HEK293T (cell line): ENCODE results near the gene LARP1.

Source experiments
- BHLHE40 ChIP-seq: fragments of 450-650 bp; IDR thresholded peaks from 2 replicates; pipeline ENCODE4 v1.6.1; 2016; ENCODE audit warnings: mild to moderate bottlenecking, moderate library complexity, borderline replicate concordance
- CTBP1 ChIP-seq: fragments of 450-650 bp; IDR thresholded peaks from 2 replicates; pipeline ENCODE4 v1.6.1; 2016; ENCODE audit warnings: borderline replicate concordance
- ELF4 ChIP-seq: fragments of 450-650 bp; IDR thresholded peaks from 2 replicates; pipeline ENCODE4 v1.6.1; 2017; ENCODE audit warnings: antibody characterized with exemption
- FOXK2 ChIP-seq: fragments of 450-650 bp; IDR thresholded peaks from 2 replicates; pipeline ENCODE4 v1.6.1; 2016; ENCODE audit warnings: mild to moderate bottlenecking
- FOXM1 ChIP-seq: fragments of 450-650 bp; IDR thresholded peaks from 2 replicates; pipeline ENCODE4 v1.6.1; 2017; ENCODE audit warnings: mild to moderate bottlenecking, borderline replicate concordance
- HDGF ChIP-seq: fragments of 450-650 bp; IDR thresholded peaks from 2 replicates; pipeline ENCODE4 v1.6.1; 2017; ENCODE audit warnings: antibody characterized with exemption, borderline replicate concordance
- LEF1 ChIP-seq: fragments of 450-650 bp; IDR thresholded peaks from 2 replicates; pipeline ENCODE4 v1.6.1; 2017; ENCODE audit warnings: mild to moderate bottlenecking, borderline replicate concordance
- PKNOX1 ChIP-seq: fragments of 450-650 bp; IDR thresholded peaks from 2 replicates; pipeline ENCODE4 v1.6.1; 2016
- SP1 ChIP-seq: fragments of 450-650 bp; IDR thresholded peaks from 2 replicates; pipeline ENCODE4 v1.6.1; 2017
- TARDBP ChIP-seq: fragments of 450-650 bp; IDR thresholded peaks from 2 replicates; pipeline ENCODE4 v1.6.1; 2016
- ZNF384 ChIP-seq: fragments of 450-650 bp; IDR thresholded peaks from 2 replicates; pipeline ENCODE4 v1.6.1; 2016

- TF ChIP-seq CTBP1 (no peak), ZNF384 (no peak), FOXM1 (no peak), LEF1 (no peak), HDGF (no peak), BHLHE40 (no peak), FOXK2 (no peak), SP1 (no peak), TARDBP (no peak), PKNOX1 (no peak), ELF4 (no peak)
Observed at GRCh38 chr5:154745349-154745748, 9.8 kb upstream of the LARP1 start.
